Stimulated activated CD8-positive, alpha-beta memory T cell treated with anti-CD3 and anti-CD28 coated beads, Interleukin-2, amount 100 ng/mL, for 48 hours (primary cell): ENCODE data around the gene CDH4.

ENCODE experiments used
- DNase-seq, 2 donors: peaks; one replicate each; pipeline ENCODE4 v3.0.0-alpha.2; 2020; ENCODE audit warnings: low read depth in 2 of 2

The CDH4 gene

DNA sequence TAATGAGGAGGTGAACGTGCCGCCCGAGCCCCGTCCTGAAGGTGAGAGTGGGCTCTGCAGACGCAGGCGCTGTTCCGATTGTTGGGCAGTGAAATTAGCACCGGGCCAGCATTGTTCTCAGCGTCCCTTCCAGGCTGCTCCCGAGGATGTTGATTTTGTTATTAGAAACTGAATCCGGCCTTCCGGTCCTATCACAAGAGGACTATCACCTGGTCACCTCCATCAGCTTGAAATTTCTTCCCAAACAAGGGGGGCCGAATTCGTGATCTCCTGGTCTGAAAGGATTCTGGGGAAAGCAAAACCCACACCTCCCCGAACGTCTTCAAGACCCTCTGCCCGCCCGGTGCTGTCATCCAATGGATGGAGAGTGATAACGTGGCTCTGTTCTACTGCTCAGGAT, 627.6 kb downstream of the CDH4 start:
- no peak for DNase-seq

DNA sequence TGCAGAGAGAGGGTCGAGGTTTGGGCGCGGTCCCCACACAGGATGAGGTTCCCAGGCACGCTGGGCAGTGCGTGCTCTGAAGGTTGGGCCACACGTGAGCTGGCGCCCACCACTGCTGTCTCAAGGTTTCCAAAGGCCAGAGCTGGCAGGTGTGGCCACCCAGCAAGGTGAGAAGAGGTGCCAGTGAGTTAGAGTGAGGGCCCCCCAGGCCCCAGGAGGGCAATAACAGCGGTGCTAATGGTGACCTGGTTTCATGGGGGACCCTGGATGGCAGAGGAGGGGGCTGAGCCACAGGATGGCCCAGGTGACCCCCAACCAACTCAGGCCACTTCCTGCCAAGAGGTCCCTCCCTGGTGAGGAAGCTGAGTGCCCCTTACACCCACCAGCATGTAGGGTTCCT, 628.6 kb downstream of the CDH4 start:
- DNase-seq, result no peak

DNA sequence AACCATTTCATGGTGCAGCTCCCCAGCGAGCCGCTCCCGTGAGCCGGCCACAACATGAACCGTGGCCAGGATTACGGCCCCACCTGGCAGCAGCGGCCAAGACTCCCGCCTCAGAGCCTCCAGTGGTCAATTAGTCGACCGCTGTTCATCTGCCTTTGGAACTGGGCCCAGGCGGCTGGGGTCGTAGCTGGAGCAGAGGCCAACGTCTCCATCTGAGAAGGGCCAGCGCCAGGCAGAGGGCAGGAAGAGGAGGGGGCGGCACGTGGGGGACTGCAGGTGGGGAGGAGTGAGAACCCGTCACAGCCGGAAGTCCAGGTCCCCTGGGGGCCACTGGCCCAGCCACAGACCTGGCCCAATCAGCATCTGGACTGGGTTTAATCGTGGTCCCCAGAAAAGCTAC, 629.4 kb downstream of the CDH4 start:
- no peak for DNase-seq

DNA sequence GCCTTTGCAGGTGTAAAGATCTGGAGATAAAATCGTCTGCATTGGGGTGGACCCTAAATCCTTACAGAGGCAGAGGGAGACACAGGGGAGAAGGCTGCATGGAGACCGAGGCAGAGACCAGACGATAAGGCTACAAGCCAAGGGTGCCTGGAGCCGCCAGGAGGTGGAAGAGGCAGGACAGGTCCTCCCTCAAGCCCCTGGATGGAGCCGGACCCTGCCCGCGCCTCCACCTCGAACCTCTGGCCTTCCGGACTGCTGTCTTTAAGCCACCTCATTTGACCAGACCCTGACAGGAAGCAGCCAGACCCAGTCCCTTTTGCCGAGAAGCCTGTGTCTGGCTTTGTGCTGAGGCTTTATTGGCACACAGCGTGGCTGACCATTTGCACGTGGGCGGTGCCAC, 629.8 kb downstream of the CDH4 start:
- no peak for DNase-seq

DNA sequence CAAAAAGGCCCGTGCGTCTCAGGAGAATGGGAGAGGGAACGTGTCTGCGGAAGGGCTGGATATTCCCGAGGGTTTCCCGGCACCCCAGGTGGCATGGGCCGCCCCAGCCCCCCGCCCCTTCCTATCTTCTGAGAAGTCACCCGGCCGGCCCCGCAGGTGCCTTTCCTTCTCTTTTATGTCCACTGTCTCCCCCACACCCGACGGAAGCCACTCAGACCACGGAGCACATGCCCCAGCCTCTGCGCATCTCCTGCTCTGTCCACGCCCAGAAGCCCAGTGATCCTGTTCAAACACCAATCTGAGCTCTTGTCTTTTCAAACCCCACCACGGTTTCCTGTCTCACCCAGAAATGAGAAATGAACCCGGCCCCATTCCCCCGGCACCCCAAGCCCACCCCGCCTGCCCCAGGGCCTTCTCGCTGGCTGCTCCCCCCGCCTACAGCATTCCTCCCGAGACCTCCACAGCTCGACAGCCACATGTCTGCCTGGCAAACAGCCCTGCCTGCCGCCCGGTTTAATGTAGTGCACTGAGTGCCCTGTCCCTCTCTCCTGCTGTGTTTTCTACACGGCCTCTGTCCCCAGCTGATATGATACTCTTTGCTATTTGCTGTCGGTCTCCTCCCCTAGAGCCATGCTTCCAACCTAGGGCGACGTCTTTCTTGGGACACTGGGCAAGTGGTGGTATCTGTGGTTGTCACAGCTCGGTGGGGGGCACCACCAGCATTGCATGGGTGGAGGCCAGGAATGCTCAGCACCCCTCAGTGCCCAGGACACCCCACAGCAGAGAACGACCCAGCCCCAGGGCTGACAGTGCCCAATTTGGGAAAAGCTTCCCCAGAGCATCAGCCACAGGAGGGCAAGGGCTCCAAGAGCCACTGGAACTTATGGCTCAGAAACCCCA, 630.9 kb downstream of the CDH4 start:
- DNase-seq, result no peak

DNA sequence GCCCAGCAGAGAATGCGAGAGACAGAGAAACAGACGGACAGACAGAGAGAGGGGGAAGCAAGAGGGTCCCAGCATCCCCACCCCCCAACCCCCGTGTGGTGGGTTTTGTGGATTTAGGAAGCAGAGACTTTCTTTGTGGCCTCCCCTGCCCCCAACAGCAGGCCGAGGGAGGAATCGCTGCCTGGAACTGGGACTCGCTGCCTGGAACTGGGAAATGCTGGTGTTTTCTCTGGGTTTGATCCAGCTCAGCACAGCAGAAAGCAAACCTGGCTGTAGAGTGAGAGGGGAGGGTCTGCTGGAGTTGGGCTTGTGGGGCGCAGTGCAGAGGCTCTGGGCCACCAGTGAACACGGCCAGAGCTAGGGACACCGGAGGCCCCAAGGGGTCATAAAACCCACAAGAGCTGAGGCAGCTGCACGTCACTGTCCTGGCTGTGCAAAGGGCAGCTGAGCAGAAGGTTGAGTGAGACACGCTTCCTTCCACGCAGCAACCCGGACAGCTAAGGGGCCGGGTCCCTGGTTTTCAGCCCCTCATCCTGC, 631.9 kb downstream of the CDH4 start:
- no peak for DNase-seq

DNA sequence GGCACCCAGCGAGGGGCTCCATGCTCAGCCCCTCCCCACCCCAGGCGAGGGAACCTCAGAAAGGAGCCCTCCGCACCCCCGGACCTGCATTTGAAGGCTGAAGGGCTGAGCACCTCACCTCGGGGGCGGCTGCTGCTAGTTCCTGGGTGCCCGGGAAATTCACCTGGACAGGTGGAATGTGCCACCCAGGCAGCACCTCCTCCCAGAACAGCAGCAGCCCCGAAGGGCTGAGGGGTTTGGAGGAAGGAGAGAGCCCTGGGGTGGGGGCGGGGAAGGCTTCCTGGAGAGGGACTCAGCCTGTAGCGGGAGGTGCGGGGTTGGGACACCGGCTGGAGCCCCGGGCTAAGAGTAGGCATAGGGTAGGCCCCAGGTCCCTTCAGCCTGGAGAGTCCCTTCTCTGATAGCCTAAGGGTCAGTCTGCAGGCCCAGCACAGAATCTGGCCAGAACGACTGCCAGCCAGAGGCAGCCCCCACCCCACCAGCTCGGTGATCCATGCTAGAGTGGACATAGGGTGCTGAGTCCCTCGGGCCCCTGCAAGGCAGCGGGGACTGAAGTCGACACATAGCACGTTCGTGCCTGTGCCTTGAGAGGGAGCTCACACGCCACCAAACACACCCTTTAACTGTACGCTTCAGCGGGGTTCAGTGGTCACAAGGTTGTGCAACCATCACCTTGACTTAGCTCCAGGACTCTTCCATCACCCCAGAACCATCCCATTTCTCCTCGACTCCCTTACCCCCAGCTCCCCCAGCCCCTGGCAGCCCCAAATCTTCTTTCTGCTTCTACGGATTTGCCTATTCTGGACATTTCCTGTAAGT, 632.7 kb downstream of the CDH4 start:
- no peak for DNase-seq

DNA sequence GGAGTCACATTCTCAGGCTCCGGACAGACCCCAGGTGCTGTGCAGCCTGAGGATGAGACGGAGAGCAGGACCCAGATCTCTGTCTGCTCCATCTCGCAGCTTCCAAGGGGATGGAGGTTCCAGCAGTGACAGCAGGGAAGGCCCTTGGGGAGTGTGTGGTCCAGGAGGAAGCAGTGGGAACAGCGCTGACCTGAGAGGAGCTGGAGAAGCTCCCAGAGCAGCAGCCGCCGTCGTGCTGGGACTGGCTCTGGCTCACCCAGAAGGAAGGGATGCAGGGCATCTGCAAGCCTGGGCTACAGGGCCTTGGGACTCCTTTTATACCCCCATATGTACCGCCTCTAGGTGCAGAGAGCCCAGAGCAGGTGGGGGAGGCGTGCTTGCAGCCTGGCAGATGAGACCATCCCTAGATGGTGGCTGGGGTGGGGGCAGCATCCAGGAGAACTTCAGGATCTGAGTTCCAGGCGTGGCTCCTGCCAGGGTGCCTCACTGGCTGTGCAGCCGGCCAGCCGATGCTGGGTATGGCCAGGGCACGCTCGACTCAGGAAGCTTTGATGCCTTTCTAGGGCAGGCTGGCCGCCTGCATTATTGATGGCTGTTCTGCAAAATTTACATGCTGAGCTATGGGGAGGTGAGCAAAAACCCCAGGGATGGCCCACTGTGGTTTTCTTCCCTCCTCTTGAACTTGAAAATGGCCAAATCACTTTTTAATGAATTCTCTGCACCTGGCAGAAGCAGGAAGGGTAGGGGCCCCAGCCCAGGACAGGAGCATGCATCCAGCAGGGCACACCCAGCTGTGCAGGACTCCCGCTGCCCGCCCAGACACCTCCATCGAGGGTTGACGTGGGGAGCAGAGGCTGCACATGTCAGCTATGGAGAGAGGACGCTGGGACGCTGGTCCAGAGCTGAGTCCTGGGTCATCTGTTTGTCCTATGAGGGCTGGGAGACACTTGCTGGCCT, 634.0 kb downstream of the CDH4 start:
- no peak for DNase-seq

DNA sequence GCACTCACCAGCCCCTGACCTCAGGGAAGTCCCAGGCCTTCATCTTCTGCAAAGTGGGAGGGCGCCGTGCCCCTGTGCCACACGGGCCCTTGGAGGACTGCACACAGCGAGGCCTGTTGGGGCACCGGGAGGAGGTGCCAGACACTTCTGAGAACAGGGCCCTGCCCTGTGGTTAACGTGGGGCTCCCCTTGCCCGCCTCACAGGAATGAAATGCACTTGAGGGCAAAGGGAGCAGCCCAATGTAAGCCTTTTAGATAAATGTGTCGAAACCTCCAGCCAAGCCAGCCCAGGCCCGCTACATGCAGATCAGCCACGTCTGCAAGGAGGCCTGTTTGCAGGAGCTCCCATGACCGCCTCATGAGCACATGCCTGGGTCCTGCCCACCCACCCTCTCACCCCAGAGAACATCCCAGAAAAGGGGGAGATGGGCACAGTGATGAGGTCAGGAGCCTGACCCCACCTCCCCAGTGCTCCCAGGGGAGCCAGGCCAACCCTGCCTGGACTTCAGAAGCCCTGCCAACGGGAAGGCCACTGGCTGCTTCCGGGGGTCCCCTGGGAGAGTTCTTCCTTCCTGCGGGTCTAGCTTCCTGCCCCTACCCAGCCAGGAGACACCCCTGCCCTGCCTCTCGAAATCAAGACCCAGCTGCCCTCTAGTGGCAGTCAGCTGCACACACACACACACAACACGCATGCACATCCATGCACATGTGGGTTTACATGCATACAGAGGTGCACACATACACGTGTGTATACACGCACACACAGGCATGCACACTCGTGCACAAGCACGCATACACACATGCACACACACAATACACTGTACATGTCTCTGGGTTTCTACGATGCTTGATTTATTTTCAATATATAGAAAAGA, 634.9 kb downstream of the CDH4 start:
- peak; percentile 12 to 20 for DNase-seq

DNA sequence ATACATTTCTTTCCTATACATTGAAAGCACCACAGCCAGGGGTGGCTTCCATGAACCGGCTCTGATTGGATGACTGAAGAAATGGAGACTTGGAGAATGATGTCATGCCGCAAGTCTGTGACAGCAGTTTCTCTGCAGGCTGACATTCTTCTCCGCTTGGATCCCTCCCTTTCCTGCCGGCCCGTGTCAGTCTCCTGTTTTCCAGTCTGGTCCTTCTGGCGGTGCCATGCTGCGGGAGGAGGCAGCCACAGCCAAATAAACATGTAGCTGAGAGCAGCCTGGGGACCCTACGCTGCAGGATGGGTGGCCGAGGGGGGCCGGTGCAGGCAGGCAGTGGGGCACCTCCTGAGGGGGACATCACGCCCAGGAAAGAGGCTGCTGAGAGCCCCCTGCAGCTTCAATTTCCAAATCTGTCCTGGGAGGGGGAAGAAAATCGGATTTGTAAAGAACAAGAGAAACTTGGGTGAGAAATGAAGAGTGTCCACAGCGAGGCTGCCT, 635.6 kb downstream of the CDH4 start:
- no peak for DNase-seq

DNA sequence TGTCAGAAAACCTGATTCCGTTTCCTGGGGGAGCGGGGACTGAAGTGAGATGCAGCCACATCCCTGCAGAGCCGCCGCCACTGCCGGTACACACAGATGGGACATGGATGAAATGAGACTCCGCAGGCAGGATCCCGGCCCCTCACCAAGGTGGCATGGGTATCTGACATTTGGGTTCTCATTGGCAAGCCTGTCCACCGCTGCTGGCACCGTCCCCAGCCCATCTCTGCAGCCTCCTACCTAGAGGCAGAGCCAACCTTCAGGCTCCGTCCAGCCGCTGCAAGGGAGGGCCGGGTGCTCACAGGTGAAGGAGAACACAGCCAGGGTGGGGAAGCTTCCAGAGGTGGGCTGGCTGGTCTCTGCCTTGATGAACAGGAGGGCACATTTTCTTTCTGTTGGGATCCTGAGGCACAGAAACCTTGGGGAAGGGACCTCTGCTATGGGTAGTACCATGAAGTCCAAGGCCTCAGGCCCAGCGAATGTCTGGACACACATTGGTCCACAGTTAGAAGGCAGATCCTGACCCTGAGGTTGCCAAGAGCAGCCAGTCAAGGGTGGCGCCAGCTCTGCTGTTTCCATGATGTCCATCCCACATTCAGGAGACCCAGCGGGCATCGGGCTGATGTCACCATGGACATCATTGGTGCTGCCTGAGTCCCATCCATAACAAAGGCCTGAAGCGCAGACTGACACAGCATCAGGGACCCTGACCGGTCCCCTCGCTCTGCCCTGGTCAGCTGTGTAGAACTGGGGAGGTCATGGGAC, 636.2 kb downstream of the CDH4 start:
- no peak for DNase-seq

DNA sequence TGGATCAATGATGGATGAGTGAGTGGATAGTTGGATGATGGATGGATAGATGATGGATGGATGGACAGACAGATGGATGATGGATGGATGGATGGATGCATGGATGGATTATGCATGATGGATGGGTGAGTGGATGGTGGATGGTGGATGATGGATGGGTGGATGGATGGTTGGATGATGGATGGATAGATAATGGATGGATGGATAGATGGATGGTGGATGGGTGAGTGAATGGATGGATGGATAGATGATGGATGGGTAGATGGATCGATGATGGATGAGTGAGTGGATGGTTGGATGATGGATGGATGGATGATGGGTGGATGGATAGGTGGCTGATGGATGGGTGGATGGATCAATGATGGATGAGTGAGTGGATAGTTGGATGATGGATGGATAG, 637.6 kb downstream of the CDH4 start:
- no peak for DNase-seq

DNA sequence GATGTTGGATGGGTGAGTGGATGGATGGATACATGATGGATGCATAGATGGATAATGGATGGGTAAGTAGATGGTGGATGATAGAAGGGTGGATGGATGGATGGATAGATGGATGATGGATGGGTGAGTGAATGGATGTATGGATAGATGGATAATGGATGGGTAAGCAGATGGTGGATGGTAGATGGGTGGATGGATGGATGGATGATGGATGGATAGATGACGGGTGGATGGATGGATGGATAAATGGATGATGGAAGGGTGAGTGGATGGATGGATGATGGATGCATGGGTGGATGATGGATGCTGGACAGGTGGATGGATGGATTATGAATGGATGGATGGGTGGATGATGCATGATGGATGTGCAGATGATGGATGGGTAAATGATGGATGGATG, 638.1 kb downstream of the CDH4 start:
- no peak for DNase-seq

DNA sequence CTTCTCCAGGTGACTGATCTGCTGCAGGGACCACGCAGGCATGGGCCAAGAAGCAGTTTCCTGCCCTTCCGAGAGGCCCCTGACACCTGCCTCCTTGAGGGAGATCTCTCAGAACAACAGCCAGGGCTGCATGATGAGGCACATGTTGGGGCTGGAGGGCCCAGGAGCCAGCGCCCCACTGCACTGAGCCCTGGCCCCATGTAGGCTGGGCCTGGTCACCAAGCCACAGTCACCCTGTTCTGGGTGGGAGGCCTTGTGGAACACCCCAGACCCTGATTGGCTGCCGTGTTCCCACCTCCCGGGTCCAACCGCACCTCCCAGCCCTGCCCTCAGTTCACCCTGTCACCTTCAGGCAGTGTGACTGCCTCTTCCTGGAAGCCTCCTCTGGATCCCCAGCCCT, 639.4 kb downstream of the CDH4 start:
- DNase-seq, result no peak

DNA sequence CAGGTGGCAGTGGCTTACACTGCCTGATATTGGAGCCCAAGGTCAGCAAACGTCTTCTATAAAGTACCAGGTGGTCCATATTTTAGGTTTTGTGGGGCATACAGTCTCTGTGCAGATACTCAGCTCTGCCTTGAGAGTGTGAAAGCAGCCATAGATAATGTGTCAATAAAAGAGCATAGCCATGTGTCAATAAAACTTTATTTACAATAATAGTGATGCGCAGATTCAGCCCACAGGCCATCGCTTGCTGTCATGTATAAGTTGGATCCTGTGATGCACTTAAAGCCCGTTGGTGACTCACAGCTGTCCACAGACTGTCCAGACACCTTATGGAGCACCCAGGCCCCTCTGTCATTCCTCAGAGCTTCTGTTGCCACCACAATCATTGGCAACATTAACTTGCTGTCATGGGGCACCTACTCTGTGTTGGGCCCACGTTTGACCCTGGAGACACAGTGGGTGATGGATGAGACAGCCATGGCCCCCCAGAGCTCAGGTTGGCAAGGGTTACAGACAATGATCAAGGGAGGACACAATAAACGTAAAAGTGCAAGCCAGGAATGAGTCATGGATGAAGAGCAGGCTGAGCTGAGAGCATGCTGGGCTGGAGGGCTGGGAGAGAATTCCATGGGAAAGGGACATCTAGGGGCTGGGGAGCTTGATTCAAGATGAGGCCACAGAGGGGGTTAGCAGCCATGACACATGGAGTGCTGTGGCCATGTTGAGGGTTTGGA, 640.0 kb downstream of the CDH4 start:
- no peak for DNase-seq

DNA sequence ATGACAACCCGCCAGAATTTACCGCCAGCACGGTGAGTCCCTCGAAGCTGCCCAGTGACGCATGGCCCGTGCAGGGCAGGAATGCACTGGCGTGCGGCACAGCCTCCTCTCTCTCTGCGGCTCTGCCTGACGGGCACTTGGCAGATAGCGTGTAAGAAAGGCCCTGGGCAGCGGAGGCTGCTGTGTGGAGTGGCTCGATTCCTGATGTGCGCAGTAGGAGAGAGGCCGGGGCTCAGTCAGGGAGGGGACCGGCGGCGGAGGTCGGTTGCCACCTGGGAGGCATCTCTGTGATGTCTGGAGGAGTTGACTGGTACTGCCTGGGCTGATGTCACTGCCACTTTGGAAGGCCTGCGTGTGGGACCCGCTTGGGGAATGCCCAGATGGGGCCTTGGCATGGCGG, 643.0 kb downstream of the CDH4 start:
- DNase-seq, result no peak

DNA sequence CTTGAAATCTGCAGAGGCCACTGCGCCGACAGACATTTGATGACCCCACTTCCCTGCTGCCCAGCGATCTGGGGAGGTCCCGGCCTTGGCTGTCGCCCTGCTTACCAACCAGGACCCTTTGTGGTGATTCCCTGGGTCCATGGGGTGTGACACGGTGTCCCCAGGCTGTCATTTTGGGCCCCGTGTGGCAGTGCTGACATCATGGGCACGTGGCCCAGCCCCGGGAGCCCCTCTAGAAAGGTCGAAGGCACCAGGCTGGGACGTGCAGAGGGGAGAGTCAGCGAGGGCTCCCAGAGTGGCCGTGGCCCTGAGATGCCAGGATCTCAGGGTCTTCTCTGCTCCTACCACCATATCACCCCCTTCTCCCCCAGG, 643.6 kb downstream of the CDH4 start:
- no peak for DNase-seq

DNA sequence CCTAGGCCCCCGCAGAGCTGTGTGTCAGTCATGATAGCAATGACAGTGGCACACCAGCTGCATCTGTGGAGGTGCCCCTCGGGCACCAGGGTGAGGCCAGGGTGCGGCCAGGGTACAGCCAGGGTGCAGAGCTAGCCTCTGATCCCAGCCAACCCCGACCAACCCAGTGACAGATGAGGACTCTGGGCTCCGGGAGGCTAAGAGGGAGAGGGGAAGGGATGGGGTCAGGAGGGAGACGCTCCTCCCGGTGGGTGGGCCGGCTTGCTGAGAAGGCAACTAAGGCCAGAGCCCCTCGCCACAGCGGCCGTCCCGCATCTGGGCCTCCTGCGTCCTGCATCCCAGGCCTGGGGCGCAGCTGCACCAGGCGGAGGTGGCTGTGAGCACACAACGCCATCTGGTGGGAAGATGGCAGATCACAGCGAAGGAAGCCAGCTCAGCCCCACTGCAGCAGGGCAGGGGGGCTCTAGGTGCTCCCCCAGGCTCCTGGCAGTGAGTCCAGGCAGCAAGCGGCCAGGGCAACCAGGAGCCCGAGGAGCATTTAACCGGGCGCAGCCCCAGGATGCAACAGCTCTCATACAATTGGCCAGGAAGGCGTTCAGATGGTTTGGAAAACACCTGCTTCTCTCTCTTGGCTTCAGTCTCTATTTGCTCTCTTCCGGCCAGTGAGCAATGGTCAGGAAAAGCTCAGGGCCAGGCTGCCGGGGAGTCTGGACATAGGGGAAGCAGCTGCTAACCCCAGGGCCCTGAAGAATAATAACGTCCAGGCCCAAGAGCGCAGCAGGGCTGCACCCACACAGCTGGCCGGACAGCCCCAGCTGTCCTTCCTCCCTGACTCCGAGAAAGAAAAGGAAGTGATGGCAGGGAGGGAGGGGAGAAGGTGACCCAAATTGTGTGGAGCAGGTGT, 644.2 kb downstream of the CDH4 start:
- DNase-seq, result peak; percentile 9 to 18
